GM19239 (cell line): ENCODE measurements around the gene MMADHC.

Experiments used
- DNase-seq: peaks from one replicate; pipeline ENCODE4 v3.0.0; 2011; ENCODE audit warnings: low spot score; ENCODE audit not compliant: insufficient read length
- FAIRE-seq: peaks from 2 replicates; lab custom pipeline; 2011; peaks lifted over from hg19 to GRCh38; lab: Jason Lieb, UNC

The MMADHC gene

DNA sequence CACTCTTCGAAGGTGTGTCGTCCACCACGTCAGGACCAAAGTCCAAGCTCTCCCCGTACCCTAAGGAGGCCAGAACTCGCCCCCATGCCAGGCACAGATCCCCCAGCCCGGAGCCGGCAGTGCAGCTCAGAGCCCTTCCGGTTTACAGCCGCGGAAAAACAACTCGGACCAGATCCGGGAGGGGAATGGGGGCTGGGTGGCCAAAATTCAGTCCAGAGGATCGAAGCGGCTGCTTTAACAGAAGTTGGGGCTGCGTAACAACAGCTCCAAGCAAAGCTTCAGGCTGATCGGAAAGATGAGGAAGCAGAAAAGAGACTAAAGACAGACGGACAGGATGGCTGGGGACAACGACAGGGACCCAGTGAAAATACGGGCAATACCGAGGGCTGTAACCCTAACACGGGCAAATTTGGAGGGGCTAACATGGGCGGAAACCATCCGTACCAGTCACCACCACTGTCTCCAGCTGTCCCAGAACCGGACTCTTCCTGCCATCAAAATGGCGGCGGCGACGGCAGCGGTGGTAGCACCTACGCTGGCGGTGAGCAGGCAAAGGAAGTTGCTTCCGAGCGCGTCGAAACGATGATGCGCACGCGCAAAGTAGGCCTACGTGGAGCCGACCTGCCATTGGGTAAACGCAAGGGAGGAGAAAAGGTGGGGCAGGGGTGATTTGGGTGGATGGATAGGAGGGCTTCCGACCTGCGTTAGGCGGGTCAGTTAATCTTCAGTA is at the start of gene MMADHC:
Gene MMADHC, minus strand, starts transcription at position 556 of the 730 bp plus-strand sequence. CDS start 678 bp downstream, outside the sequence.
- DNase-seq (peak; percentile 48), FAIRE-seq (peak; percentile 98)

DNA sequence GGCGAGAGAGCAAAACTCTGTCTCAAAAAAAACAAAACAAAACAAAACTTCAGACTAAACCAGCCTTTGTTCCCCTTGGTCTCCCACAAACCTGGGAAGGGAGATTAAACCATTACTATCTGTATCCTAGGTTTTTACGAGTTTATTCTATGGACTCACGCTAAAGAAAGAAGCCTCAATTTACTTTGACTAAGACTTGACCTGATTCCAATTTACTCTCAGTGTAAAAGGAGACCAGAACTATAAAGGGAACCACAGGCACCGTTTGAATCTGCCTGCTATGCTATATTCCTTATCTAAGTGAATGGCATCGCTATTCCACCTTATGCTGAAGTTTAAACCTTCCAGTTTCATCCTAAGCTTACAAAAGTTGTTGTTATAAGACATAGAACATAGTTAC is 46.5 kb upstream of the MMADHC start:
- DNase-seq (no peak), FAIRE-seq (no peak)

- DNase-seq (no peak), FAIRE-seq (no peak)
Measured at GRCh38 chr2:149630445-149630844, 42.9 kb upstream of the MMADHC start.

DNA sequence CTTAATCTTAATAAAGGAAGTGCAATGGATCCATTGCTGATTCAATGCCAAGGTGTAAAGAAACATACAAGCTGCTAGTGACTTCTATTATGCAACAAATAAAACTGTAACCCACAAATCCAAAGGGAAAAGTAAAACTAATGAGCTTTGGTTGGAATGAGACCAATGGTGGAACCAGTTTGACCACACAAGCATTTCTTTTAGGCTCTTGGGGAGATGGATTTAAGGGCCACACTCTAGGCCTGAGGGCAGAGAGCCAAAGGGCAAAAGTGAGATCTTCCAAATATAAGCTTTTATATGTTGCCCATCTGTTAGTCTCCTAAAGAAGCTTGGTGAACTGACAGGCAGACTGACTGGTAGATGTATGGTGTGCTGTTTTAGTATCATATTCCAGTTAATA is 41.5 kb upstream of the MMADHC start:
- DNase-seq = no peak
- no peak for FAIRE-seq

GRCh38 chr2:149627111-149627801 is 39.7 kb upstream of the MMADHC start:
- DNase-seq (no peak), FAIRE-seq (no peak)

DNA sequence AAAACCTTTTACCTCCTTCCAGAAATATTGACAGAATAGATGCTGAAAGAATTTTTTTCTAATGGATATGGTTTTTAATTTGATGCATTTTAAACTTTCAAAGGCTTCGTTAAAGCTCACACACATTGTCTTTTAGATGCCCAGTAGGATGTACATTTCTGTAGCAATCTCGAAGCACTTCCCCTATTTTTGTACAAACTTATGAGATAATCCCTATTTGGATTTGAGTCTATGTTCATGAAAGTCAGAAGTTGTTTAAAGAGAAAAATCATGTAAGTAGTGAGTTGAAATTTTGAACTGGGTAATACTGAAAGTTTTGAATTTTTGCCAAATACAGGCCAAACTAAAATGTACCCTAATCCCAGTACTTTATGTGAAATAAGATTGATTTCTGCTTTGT is 38.1 kb upstream of the MMADHC start:
- no peak for FAIRE-seq
- DNase-seq = no peak

- no peak for FAIRE-seq
- DNase-seq = no peak
Measured at GRCh38 chr2:149625271-149625670, 37.7 kb upstream of the MMADHC start.

- DNase-seq (no peak), FAIRE-seq (no peak)
Measured at GRCh38 chr2:149622343-149622742, 34.8 kb upstream of the MMADHC start.

GRCh38 chr2:149617476-149617875 is 29.9 kb upstream of the MMADHC start:
- DNase-seq (no peak), FAIRE-seq (no peak)

- DNase-seq = no peak
- FAIRE-seq = no peak
Measured at GRCh38 chr2:149616681-149617456, 29.3 kb upstream of the MMADHC start.

DNA sequence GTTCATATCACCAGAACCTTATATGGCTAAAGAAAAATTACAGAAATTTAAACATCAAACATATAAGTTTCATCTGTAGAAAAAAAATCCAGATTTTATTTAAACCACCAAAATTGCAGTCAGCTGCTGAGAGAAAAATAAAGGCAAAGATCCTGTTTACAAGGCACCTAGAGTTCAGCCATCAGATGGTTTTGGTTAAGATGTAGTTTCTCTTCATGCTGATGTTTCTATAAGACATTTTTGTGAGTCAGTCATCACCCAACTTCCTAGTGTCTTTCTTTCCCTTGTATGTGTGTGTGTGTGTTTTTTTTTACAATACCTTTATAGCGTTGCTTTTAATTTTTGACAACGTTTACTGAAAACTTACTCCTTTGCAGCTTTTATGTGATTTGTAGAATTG is 26.1 kb upstream of the MMADHC start:
- no peak for FAIRE-seq

GRCh38 chr2:149612122-149612521 is 24.5 kb upstream of the MMADHC start:
- DNase-seq (no peak), FAIRE-seq (no peak)

More for the DNA sequence above, 26.1 kb upstream of the MMADHC start:
- no peak for DNase-seq

- no peak for FAIRE-seq
Measured at GRCh38 chr2:149611100-149611820, 23.7 kb upstream of the MMADHC start.

DNA sequence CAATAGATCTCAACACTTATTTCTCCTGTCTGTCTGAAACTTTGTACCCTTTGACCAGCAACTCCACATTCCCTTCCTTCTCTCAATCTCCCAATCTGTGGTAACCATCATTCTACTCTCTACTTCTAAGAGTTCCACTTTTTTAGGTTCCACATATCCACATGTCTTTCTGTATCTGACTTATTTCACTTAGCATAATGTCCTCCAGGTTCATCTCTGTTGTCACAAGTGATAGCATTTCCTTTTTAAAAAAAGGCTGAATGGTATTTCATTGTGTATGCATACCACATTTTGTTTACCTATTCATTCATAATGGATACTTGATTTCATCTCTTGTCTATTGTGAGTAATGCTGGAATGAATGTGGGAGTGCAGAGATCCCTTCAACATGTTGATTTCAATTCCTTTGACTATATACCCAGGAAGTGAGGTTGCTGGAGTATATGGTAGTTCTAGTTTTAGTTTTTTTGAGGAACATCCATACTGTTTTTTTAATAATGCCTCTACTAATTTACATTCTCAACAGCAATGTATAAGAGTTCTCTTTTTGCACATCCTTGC is 18.8 kb upstream of the MMADHC start:
- no peak for FAIRE-seq
- DNase-seq = no peak

More at GRCh38 chr2:149611100-149611820, 23.7 kb upstream of the MMADHC start:
- no peak for DNase-seq

- no peak for FAIRE-seq
- DNase-seq = no peak
Measured at GRCh38 chr2:149603248-149603647, 15.7 kb upstream of the MMADHC start.

DNA sequence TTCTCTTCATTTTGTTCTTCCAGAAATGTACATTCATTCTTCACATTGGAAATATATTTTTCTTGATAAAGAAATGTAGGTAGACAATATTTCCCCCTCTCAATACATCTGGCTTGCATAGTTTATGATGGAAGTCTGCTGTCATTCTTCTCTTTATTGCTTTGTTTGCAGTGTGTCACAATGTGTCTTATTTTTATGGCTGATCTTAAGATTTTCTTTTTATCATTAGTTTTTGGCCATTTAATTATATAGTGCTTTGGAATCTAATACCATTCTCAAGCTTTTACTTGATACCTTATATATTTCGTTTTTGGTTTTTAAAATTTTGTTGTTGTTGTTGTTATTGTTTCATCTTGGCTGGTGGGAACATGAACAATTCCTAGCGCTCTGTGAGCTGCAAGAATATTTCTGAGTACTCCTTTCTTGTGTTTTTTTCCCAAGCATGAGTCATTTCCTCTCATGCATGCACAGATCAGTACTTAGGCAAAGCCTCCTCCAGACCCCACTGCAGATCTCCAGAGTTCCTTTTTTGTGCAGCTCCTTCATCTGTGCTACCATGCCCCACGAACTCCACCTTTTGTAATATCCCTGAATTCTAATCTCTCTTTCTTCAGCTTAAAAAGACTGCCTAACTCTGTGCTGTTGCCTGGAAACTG is 13.7 kb upstream of the MMADHC start:
- DNase-seq (no peak), FAIRE-seq (no peak)

GRCh38 chr2:149597668-149598326 is 10.2 kb upstream of the MMADHC start:
- peak; percentile 98 for FAIRE-seq
- peak; percentile 25 for DNase-seq

GRCh38 chr2:149597050-149597667 is 9.6 kb upstream of the MMADHC start:
- DNase-seq (no peak), FAIRE-seq (no peak)

DNA sequence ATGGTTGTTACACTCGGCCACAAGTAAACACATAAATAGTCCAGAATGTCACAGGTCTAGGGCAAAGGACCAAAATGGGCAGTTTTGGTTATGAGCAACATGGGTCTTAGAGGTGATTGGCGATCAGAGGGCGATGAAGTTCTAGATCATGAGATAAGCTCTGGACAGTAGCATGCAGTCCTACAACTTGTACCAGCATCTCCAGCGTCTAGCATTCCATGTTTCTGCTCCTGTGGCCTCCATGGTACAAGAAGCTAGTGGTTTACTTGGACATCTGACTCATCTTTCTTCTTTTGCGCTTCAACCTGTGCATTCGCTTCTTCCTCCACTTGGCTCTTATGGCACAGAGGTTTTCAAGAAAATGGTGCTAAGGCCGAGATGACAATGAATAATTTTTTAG is 8.9 kb upstream of the MMADHC start:
- DNase-seq = no peak
- FAIRE-seq = no peak
